IPS-NIHi7 (cell line): Measurements from ENCODE around the gene ABLIM1.
A peak's percentile ranks its signal among the peaks of the same experiment; 100 is the strongest.

Experiments used
- DNase-seq: peaks from one replicate; pipeline ENCODE4 v3.0.0; 2012; ENCODE audit warnings: mixed read lengths; ENCODE audit errors: extremely low spot score

ABLIM1 gene

GRCh38 chr10:114489521-114490310 lies 168.4 kb downstream of the ABLIM1 start:
- DNase-seq: no peak

- DNase-seq: no peak
Observed at GRCh38 chr10:114487815-114488536, 170.1 kb downstream of the ABLIM1 start.

GRCh38 chr10:114486938-114487814 lies 170.9 kb downstream of the ABLIM1 start:
- no peak for DNase-seq

- DNase-seq: no peak
Observed at GRCh38 chr10:114485696-114486400, 172.2 kb downstream of the ABLIM1 start.

- DNase-seq: no peak
Observed at GRCh38 chr10:114483575-114483974, 174.5 kb downstream of the ABLIM1 start.

GRCh38 chr10:114482480-114483304 lies 175.4 kb downstream of the ABLIM1 start:
- no peak for DNase-seq

- DNase-seq: no peak
Observed at GRCh38 chr10:114481055-114481454, 177.0 kb downstream of the ABLIM1 start.

GRCh38 chr10:114479836-114480235 lies 178.2 kb downstream of the ABLIM1 start:
- no peak for DNase-seq

- DNase-seq: no peak
Observed at GRCh38 chr10:114479307-114479706, 178.8 kb downstream of the ABLIM1 start.

- no peak for DNase-seq
Observed at GRCh38 chr10:114478281-114478680, 179.8 kb downstream of the ABLIM1 start.

GRCh38 chr10:114477285-114477684 lies 180.8 kb downstream of the ABLIM1 start:
- no peak for DNase-seq

- DNase-seq: no peak
Observed at GRCh38 chr10:114474989-114475388, 183.1 kb downstream of the ABLIM1 start.

- DNase-seq: no peak
Observed at GRCh38 chr10:114473776-114474175, 184.3 kb downstream of the ABLIM1 start.

GRCh38 chr10:114472877-114473253 lies 185.2 kb downstream of the ABLIM1 start:
- DNase-seq: no peak

- DNase-seq: peak; percentile 38
Observed at GRCh38 chr10:114471906-114472876, 185.9 kb downstream of the ABLIM1 start.

- peak; percentile 80 for DNase-seq
Observed at GRCh38 chr10:114470956-114471905, 186.8 kb downstream of the ABLIM1 start.

- DNase-seq: no peak
Observed at GRCh38 chr10:114470361-114470760, 187.7 kb downstream of the ABLIM1 start.

GRCh38 chr10:114458955-114459354 lies 199.1 kb downstream of the ABLIM1 start:
- DNase-seq: peak; percentile 84
